LoVo (cell line): ENCODE measurements around the gene LRRC55.

Experiments used
- DNase-seq: peaks from one replicate; pipeline ENCODE4 v3.0.0-alpha.2; 2016; ENCODE audit warnings: low spot score

LRRC55 gene

GRCh38 chr11:57181678-57182305 lies at the start of gene LRRC55:
Gene LRRC55, plus strand, starts transcription at chr11:57181953. Its CDS starts 70 bp downstream, at chr11:57182023.
- DNase-seq, result no peak

- DNase-seq, result no peak
Observed at GRCh38 chr11:57133366-57134038, 48.3 kb upstream of the LRRC55 start.

GRCh38 chr11:57134284-57134683 lies 47.5 kb upstream of the LRRC55 start:
- DNase-seq, result no peak

- no peak for DNase-seq
Observed at GRCh38 chr11:57135020-57135751, 46.6 kb upstream of the LRRC55 start.

- DNase-seq, result no peak
Observed at GRCh38 chr11:57140568-57140967, 41.2 kb upstream of the LRRC55 start.

- no peak for DNase-seq
Observed at GRCh38 chr11:57143459-57143858, 38.3 kb upstream of the LRRC55 start.

- DNase-seq, result no peak
Observed at GRCh38 chr11:57144075-57144474, 37.7 kb upstream of the LRRC55 start.

GRCh38 chr11:57144531-57145320 lies 37.0 kb upstream of the LRRC55 start:
- DNase-seq, result no peak

- DNase-seq, result no peak
Observed at GRCh38 chr11:57146301-57146700, 35.5 kb upstream of the LRRC55 start.

- no peak for DNase-seq
Observed at GRCh38 chr11:57148621-57149020, 33.1 kb upstream of the LRRC55 start.

- DNase-seq, result no peak
Observed at GRCh38 chr11:57150454-57150917, 31.3 kb upstream of the LRRC55 start.

GRCh38 chr11:57152134-57152533 lies 29.6 kb upstream of the LRRC55 start:
- no peak for DNase-seq

- no peak for DNase-seq
Observed at GRCh38 chr11:57153448-57153847, 28.3 kb upstream of the LRRC55 start.

- DNase-seq, result no peak
Observed at GRCh38 chr11:57154739-57155138, 27.0 kb upstream of the LRRC55 start.

GRCh38 chr11:57155400-57155799 lies 26.4 kb upstream of the LRRC55 start:
- DNase-seq, result no peak

GRCh38 chr11:57155838-57156607 lies 25.7 kb upstream of the LRRC55 start:
- no peak for DNase-seq

- DNase-seq, result no peak
Observed at GRCh38 chr11:57156928-57157327, 24.8 kb upstream of the LRRC55 start.

GRCh38 chr11:57157624-57158023 lies 24.1 kb upstream of the LRRC55 start:
- DNase-seq, result no peak

GRCh38 chr11:57158180-57158579 lies 23.6 kb upstream of the LRRC55 start:
- no peak for DNase-seq

GRCh38 chr11:57158599-57158998 lies 23.2 kb upstream of the LRRC55 start:
- DNase-seq, result no peak

- no peak for DNase-seq
Observed at GRCh38 chr11:57160665-57161064, 21.1 kb upstream of the LRRC55 start.

GRCh38 chr11:57161351-57161750 lies 20.4 kb upstream of the LRRC55 start:
- no peak for DNase-seq
